ENCODE results near the gene LRP1. TPM values are rescaled to one million over a fixed set of nuclear protein-coding genes. Genes with fewer than 3 reads are reported as not detected.

The LRP1 gene
- total RNA-seq, 4 donors from 2014 or later, result 83.1 to 149 (median 106) TPM

DNA sequence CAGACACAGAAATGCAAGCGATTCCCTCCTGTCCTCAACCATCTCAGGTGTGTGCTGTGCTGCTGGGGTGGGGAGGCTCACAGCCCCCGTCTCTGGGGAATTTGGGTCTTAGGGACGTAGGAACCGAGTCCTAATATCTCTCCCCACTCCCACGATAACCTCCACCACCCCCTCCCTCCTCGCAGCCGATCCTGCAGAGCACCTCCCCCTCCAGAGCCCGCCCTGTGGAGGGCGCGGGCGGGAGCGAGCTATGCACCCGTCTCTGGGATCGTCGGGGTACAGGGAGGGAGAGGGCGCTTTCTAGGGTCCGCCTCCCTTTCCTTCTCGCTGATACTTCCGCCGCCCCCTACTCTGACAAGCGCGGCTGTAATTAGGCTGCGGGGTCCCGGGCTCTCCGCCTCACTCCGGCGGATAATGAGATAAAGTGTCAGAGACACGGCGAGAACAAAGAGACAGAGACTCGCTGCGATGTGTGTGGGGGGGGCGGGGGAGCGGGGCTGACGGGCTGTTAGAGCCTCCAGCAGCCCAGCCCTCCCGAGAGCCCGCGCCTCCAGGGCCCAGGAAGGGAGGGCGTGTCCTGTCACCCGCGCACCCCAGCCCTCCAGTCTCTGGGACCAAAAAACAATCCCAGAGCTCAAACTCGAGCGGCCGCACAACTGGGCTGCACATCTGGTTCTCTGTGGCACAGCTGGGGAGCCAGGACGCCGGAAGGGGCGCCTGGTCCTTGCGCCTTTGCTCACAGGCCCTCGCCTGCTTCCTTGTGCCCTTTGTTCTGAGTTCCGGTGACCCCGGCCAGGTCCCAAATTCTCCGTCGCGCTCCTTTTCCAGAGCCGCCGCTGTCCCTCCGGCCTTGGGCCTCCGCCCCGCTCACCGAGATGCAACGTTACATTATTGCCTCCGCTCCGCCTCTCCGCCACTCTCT, 109.9 kb downstream of the LRP1 start:
- Histone ChIP-seq H3K4me1 (peaks cover 88% of the 10 kb centered on the region), H3K27ac (no peak overlapping the region), H3K36me3 (peaks cover 16% of the 10 kb centered on the region), H3K4me3 (peak overlapping the region; percentile 56), H3K9me3 (no peaks in the 10 kb centered on the region), H3K27me3 (peaks cover 57% of the 10 kb centered on the region)
- WGBS, result 5% methylated on average over 41 of the region's 63 CpGs
- DNase-seq (ENCODE audit: low spot score in 2 of 2), result peak in 1 of 2 donors; percentile 70
- TF ChIP-seq EP300 (IDR thresholded peaks at IDR 0.05) (no peak), POLR2AphosphoS5 (IDR thresholded peaks at IDR 0.05) (no peak), POLR2A (IDR thresholded peaks at IDR 0.05) (no peak)
- TF ChIP-seq, protein P1, sequence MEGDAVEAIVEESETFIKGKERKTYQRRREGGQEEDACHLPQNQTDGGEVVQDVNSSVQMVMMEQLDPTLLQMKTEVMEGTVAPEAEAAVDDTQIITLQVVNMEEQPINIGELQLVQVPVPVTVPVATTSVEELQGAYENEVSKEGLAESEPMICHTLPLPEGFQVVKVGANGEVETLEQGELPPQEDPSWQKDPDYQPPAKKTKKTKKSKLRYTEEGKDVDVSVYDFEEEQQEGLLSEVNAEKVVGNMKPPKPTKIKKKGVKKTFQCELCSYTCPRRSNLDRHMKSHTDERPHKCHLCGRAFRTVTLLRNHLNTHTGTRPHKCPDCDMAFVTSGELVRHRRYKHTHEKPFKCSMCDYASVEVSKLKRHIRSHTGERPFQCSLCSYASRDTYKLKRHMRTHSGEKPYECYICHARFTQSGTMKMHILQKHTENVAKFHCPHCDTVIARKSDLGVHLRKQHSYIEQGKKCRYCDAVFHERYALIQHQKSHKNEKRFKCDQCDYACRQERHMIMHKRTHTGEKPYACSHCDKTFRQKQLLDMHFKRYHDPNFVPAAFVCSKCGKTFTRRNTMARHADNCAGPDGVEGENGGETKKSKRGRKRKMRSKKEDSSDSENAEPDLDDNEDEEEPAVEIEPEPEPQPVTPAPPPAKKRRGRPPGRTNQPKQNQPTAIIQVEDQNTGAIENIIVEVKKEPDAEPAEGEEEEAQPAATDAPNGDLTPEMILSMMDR (IDR thresholded peaks at IDR 0.05), result no peak

- Histone ChIP-seq H3K4me3 (peak overlapping the region; percentile 56), H3K4me1 (peaks cover 96% of the 10 kb centered on the region), H3K27me3 (peaks cover 61% of the 10 kb centered on the region), H3K36me3 (peaks cover 8% of the 10 kb centered on the region), H3K27ac (no peak overlapping the region), H3K9me3 (no peaks in the 10 kb centered on the region)
- TF ChIP-seq POLR2AphosphoS5 (IDR thresholded peaks at IDR 0.05), result peak in 1 of 3 donors; percentile 21
- no peak for TF ChIP-seq EP300 (IDR thresholded peaks at IDR 0.05)
- TF ChIP-seq, protein P1 (IDR thresholded peaks at IDR 0.05), result peak; percentile 100
- no peak for TF ChIP-seq POLR2A (IDR thresholded peaks at IDR 0.05)
- 4% methylated on average over 14 of the region's 47 CpGs for WGBS
- peak; percentile 93 for DNase-seq (ENCODE audit: low spot score in 2 of 2)
These were observed 110.7 kb downstream of the LRP1 start for GRCh38 chr12:57238854-57239554.

- H3K36me3 ChIP-seq, result peaks cover 2% of the 10 kb centered on the region
- H3K4me1 ChIP-seq, result peaks cover 95% of the 10 kb centered on the region
- H3K4me3 ChIP-seq, result peak overlapping the region; percentile 56
- H3K27me3 ChIP-seq, result peaks cover 66% of the 10 kb centered on the region
- no peak for DNase-seq (ENCODE audit: low spot score in 2 of 2)
- no peak overlapping the region for H3K27ac ChIP-seq
- TF ChIP-seq POLR2AphosphoS5 (IDR thresholded peaks at IDR 0.05), result no peak
- no peak for TF ChIP-seq POLR2A (IDR thresholded peaks at IDR 0.05)
- TF ChIP-seq EP300 (IDR thresholded peaks at IDR 0.05), result no peak
- WGBS, result under 1% methylated on average over 14 of the region's 14 CpGs
- H3K9me3 ChIP-seq, result no peaks in the 10 kb centered on the region
These were observed 111.3 kb downstream of the LRP1 start for GRCh38 chr12:57239587-57240065.

DNA sequence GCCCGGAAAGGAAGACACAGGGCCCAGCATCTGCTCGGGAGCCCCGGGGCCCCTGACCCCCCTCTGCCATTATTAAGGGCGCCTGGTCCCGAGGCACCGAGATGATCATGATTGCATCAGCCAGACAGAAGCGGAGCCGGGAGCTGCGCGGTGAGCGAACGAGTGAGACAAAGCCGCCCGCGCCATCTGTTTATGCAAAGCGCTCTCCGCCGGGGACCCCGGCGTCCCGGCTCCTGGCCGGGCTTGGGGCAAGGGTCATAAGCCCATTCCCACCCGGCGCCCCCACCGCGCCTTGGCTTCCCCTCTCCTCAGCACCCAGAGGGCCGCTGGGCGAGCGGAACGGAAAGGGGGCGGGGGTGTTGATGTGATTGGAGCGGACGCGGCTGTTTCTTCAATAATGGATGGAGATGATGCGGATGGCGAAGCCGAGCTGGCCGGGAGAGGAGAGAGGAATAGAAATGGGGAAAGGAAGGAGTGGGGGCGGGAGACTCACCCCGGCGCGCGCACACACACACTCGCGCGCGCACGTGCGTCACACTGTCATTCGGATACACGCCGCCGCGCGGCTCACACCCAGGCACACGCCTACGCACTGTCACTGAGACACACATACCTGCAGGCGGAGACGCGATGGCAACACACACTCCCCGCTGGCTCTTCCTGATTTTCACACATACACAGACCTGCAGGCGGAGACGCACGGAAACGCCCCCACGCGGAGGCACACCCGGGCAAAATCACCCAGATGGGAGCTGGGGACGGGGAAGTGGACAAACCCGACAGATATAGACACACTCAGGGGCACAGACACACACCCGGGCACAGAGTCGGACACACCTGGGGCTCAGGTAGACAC, 112.0 kb downstream of the LRP1 start:
- peak overlapping the region; percentile 56 for H3K4me3 ChIP-seq
- peak in 1 of 2 donors; percentile 74 for DNase-seq (ENCODE audit: low spot score in 2 of 2)
- TF ChIP-seq POLR2A (IDR thresholded peaks at IDR 0.05) (no peak), EP300 (IDR thresholded peaks at IDR 0.05) (no peak), POLR2AphosphoS5 (IDR thresholded peaks at IDR 0.05) (no peak)
- TF ChIP-seq, protein P1 (IDR thresholded peaks at IDR 0.05), result no peak
- H3K27me3 ChIP-seq, result peaks cover 66% of the 10 kb centered on the region
- H3K9me3 ChIP-seq, result no peaks in the 10 kb centered on the region
- no peak overlapping the region for H3K27ac ChIP-seq
- H3K4me1 ChIP-seq, result peaks cover 88% of the 10 kb centered on the region
- under 1% methylated on average over 57 of the region's 72 CpGs for WGBS
- no peaks in the 10 kb centered on the region for H3K36me3 ChIP-seq

DNA sequence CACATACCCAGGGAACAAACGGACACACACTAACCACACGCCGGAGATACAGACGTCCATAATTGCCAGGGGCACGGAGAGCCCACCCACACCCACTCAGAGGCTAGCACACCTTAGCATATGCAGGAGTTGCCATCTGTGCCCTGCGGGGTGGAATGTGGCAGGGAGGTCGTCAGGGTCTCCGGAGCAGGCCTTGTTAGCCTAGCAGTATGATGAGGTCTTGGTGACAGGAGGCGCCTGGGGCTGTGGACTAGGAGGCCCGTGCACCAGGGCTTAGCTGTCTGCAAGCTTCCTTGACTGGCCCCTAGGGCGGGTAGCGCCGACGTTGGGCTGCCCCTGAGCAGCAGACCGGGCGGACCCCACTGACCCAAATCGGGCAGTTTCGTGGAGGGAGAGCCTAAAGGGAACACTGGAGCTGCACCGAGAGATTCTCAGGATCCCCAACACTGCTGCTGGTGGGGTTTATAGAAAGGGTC, 112.7 kb downstream of the LRP1 start:
- H3K9me3 ChIP-seq, result no peaks in the 10 kb centered on the region
- TF ChIP-seq POLR2A (IDR thresholded peaks at IDR 0.05) (no peak), EP300 (IDR thresholded peaks at IDR 0.05) (no peak), POLR2AphosphoS5 (IDR thresholded peaks at IDR 0.05) (no peak)
- TF ChIP-seq, protein P1 (IDR thresholded peaks at IDR 0.05), result no peak
- peak overlapping the region; percentile 56 for H3K4me3 ChIP-seq
- DNase-seq (ENCODE audit: low spot score in 2 of 2), result peak in 1 of 2 donors; percentile 70
- peaks cover 66% of the 10 kb centered on the region for H3K27me3 ChIP-seq
- H3K36me3 ChIP-seq, result no peaks in the 10 kb centered on the region
- no peak overlapping the region for H3K27ac ChIP-seq
- WGBS, result 25% methylated on average over 6 of the region's 19 CpGs
- H3K4me1 ChIP-seq, result peaks cover 81% of the 10 kb centered on the region
